H1 (cell line): ENCODE data around the gene ANKRD36C.
"Not testable (repeated sequence)": the region's sequence is repeated elsewhere in the genome, so short reads cannot be mapped to it uniquely, and the experiment has no call there.

ENCODE experiments used
- ASH2L ChIP-seq: fragments of 200-600, 300-600 bp; sonication (generic); IDR thresholded peaks from one replicate; pipeline ENCODE4 v1.7.1; 2017; ENCODE audit warnings: low read length
- CBX8 ChIP-seq: fragments of 300-800, 300-1000 bp; sonication (generic); IDR thresholded peaks from 2 replicates; pipeline ENCODE4 v1.7.1; 2016; ENCODE audit warnings: low read depth, low read length, borderline replicate concordance
- CHD2 ChIP-seq: IDR thresholded peaks from 2 replicates; pipeline ENCODE4 v1.6.1; 2012; ENCODE audit warnings: low read length, improper control_type of control experiment
- GABPA ChIP-seq: IDR thresholded peaks from 2 replicates; pipeline ENCODE4 v1.6.1; 2011; ENCODE audit warnings: mild to moderate bottlenecking, low read length, moderate library complexity, borderline replicate concordance; ENCODE audit not compliant: insufficient read depth
- NRF1 ChIP-seq: IDR thresholded peaks from 2 replicates; pipeline ENCODE4 v1.6.1; 2011; ENCODE audit warnings: mild to moderate bottlenecking, low read depth, low read length, improper control_type of control experiment
- POLR2AphosphoS5 ChIP-seq: IDR thresholded peaks from 2 replicates; pipeline ENCODE4 v1.6.1; 2011; ENCODE audit warnings: low read depth, low read length
- RFX5 ChIP-seq: IDR thresholded peaks from 2 replicates; pipeline ENCODE4 v1.6.1; 2011; ENCODE audit warnings: low read depth, low read length, improper control_type of control experiment, borderline replicate concordance
- SIN3A ChIP-seq, 2 experiments: IDR thresholded peaks in 1 of 2; conservative IDR thresholded peaks in 1 of 2; 2 replicates each; pipeline ENCODE4 v1.6.1; 2011 to 2012; ENCODE audit warnings: low read length in 2 of 2, improper control_type of control experiment in 1 of 2, low read depth in 1 of 2, mild to moderate bottlenecking in 1 of 2
- SIX5 ChIP-seq: IDR thresholded peaks from 2 replicates; pipeline ENCODE4 v1.6.1; 2011; ENCODE audit warnings: mild to moderate bottlenecking, low read depth, low read length
- SP2 ChIP-seq: IDR thresholded peaks from 2 replicates; pipeline ENCODE4 v1.6.1; 2012; ENCODE audit warnings: mild to moderate bottlenecking, low read length, inconsistent platforms
- TEAD4 ChIP-seq: IDR thresholded peaks from 2 replicates; pipeline ENCODE4 v1.6.1; 2012; ENCODE audit warnings: low read depth, low read length, inconsistent platforms, mixed read lengths
- TF ChIP-seq, protein P1 (sequence below), 3 experiments: IDR thresholded peaks; 1 replicate in 2 of 3; 2 replicates in 1 of 3; pipeline versions ENCODE4 v1.5.1 to v1.6.1; 2011; ENCODE audit warnings: low read length in 3 of 3, mild to moderate bottlenecking in 3 of 3, inconsistent platforms in 2 of 3, low read depth in 1 of 3, moderate library complexity in 1 of 3; ENCODE audit not compliant: insufficient read depth in 1 of 3; ENCODE audit errors: control extremely low read depth in 1 of 3
- TF ChIP-seq, protein P2 (sequence below): IDR thresholded peaks from 2 replicates; pipeline ENCODE4 v1.6.1; 2011; ENCODE audit warnings: low read depth, mild to moderate bottlenecking, low read length; ENCODE audit not compliant: insufficient read depth

- TF ChIP-seq, protein P1, sequence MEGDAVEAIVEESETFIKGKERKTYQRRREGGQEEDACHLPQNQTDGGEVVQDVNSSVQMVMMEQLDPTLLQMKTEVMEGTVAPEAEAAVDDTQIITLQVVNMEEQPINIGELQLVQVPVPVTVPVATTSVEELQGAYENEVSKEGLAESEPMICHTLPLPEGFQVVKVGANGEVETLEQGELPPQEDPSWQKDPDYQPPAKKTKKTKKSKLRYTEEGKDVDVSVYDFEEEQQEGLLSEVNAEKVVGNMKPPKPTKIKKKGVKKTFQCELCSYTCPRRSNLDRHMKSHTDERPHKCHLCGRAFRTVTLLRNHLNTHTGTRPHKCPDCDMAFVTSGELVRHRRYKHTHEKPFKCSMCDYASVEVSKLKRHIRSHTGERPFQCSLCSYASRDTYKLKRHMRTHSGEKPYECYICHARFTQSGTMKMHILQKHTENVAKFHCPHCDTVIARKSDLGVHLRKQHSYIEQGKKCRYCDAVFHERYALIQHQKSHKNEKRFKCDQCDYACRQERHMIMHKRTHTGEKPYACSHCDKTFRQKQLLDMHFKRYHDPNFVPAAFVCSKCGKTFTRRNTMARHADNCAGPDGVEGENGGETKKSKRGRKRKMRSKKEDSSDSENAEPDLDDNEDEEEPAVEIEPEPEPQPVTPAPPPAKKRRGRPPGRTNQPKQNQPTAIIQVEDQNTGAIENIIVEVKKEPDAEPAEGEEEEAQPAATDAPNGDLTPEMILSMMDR (IDR thresholded peaks at IDR 0.05; ENCODE audit: control extremely low read depth in 1 of 3, insufficient read depth in 1 of 3, low read depth in 1 of 3, low read length in 3 of 3) = not testable (repeated sequence)
- TF ChIP-seq RFX5; CBX8; POLR2AphosphoS5; NRF1; SIN3A (conservative IDR thresholded peaks at IDR 0.05 in 1 of 2, IDR thresholded peaks at IDR 0.05 in 1 of 2; ENCODE audit: low read depth in 1 of 2, low read length in 2 of 2); TEAD4; SP2; SIX5; ASH2L; GABPA; CHD2: not testable (repeated sequence)
- TF ChIP-seq, protein P2, sequence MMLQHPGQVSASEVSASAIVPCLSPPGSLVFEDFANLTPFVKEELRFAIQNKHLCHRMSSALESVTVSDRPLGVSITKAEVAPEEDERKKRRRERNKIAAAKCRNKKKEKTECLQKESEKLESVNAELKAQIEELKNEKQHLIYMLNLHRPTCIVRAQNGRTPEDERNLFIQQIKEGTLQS = not testable (repeated sequence)
These were observed 167.4 kb downstream of the ANKRD36C start for GRCh38 chr2:95824218-95824617.
